ENCODE measurements around the gene PSMB3.

Gene PSMB3

GRCh38 chr17:38704606-38705522 lies 47.7 kb upstream of the PSMB3 start, which contains the start of gene MLLT6 (continued):
- TF ChIP-seq INSM2 (tag by site-specific recombination; IDR thresholded peaks at IDR 0.05), result no peak
- peak; percentile 68 for TF ChIP-seq PATZ1 (tag by site-specific recombination; IDR thresholded peaks at IDR 0.05)
- TF ChIP-seq IKZF3 (tag by site-specific recombination; IDR thresholded peaks at IDR 0.05), result peak; percentile 36; the same call in 1 of the 2 replicates
- TF ChIP-seq ZNF692 (tag by site-specific recombination; IDR thresholded peaks at IDR 0.05), result no peak
- TF ChIP-seq ZFHX2 (tag by site-specific recombination; conservative IDR thresholded peaks at IDR 0.05), result peak; percentile 76
- TF ChIP-seq ZSCAN23 (tag by site-specific recombination; IDR thresholded peaks at IDR 0.05), result no peak
- TF ChIP-seq ZNF416 (tag by site-specific recombination; IDR thresholded peaks at IDR 0.05), result no peak
- TF ChIP-seq ZSCAN30 (tag by site-specific recombination; IDR thresholded peaks at IDR 0.05), result 0 out of 2 replicates have a peak, but pooled peaks have one; percentile 41
- TF ChIP-seq, protein P1, sequence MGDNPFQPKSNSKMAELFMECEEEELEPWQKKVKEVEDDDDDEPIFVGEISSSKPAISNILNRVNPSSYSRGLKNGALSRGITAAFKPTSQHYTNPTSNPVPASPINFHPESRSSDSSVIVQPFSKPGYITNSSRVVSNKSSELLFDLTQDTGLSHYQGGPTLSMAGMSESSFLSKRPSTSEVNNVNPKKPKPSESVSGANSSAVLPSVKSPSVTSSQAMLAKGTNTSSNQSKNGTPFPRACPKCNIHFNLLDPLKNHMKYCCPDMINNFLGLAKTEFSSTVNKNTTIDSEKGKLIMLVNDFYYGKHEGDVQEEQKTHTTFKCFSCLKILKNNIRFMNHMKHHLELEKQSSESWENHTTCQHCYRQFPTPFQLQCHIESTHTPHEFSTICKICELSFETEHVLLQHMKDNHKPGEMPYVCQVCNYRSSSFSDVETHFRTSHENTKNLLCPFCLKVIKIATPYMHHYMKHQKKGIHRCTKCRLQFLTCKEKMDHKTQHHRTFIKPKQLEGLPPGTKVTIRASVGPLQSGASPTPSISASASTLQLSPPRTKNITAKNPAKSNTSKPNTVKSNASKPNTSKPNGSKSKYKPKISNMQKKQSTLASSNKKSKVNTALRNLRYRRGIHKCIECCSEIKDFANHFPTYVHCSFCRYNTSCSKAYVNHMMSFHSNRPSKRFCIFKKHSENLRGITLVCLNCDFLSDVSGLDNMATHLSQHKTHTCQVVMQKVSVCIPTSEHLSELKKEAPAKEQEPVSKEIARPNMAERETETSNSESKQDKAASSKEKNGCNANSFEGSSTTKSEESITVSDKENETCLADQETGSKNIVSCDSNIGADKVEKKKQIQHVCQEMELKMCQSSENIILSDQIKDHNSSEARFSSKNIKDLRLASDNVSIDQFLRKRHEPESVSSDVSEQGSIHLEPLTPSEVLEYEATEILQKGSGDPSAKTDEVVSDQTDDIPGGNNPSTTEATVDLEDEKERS (tag by site-specific recombination; IDR thresholded peaks at IDR 0.05), result no peak

GRCh38 chr17:38705523-38705802 lies 47.1 kb upstream of the PSMB3 start:
- Histone ChIP-seq H3K36me3 (ENCODE audit: control insufficient read depth in 2 of 2, insufficient read depth in 1 of 2, low read length in 2 of 2) (peaks cover 7 to 30% of the 10 kb centered on the region in 2 experiments; a peak in 2 of 3 replicates), H3K4me1 (ENCODE audit: control insufficient read depth, insufficient read depth, low read length) (peaks cover 10% of the 10 kb centered on the region), H3K27ac (ENCODE audit: extremely low read depth, low read depth, low read length) (peak overlapping the region; percentile 87; the same call in 1 of the 2 replicates), H3K9me3 (ENCODE audit: control insufficient read depth, insufficient read depth, low read depth, low read length) (no peaks in the 10 kb centered on the region), H3K4me3 (ENCODE audit: low read depth, low read length) (peak overlapping the region; percentile 60)
- ChIA-PET POLR2A (interaction anchor here (1.0 to 3.6 kb wide), 8 partner anchors 10 to 447 kb away, joined by 3 to 20 read pairs (median 9); partner anchors contain the start of genes CISD3, EPOP and PSMB3), CTCF (interaction anchor here (0.6 to 1.8 kb wide), 4 partner anchors 26 to 836 kb away, joined by 3 read pairs; no protein-coding TSS in a partner anchor)
- TF ChIP-seq ZNF626 (tag by site-specific recombination; IDR thresholded peaks at IDR 0.05) (no peak), HOXC10 (CRISPR knock-in tag; IDR thresholded peaks at IDR 0.05) (no peak), ZNF157 (tag by site-specific recombination; IDR thresholded peaks at IDR 0.05) (no peak), MYNN (tag by site-specific recombination; IDR thresholded peaks at IDR 0.05; ENCODE audit: borderline replicate concordance) (no peak), ZSCAN4 (tag by site-specific recombination; IDR thresholded peaks at IDR 0.05) (no peak), ZNF548 (tag by site-specific recombination; IDR thresholded peaks at IDR 0.05) (no peak), ZNF549 (tag by site-specific recombination; IDR thresholded peaks at IDR 0.05) (no peak), ZBTB48 (tag by site-specific recombination; IDR thresholded peaks at IDR 0.05) (no peak), KLF16 (tag by site-specific recombination; IDR thresholded peaks at IDR 0.05) (no peak), ZNF571 (tag by site-specific recombination; IDR thresholded peaks at IDR 0.05) (no peak), ZSCAN30 (tag by site-specific recombination; IDR thresholded peaks at IDR 0.05) (no peak), ZNF747 (tag by site-specific recombination; IDR thresholded peaks at IDR 0.05) (no peak), YY2 (tag by site-specific recombination; IDR thresholded peaks at IDR 0.05) (no peak), ZNF677 (tag by site-specific recombination; IDR thresholded peaks at IDR 0.05) (no peak)
- TF ChIP-seq, protein P2, sequence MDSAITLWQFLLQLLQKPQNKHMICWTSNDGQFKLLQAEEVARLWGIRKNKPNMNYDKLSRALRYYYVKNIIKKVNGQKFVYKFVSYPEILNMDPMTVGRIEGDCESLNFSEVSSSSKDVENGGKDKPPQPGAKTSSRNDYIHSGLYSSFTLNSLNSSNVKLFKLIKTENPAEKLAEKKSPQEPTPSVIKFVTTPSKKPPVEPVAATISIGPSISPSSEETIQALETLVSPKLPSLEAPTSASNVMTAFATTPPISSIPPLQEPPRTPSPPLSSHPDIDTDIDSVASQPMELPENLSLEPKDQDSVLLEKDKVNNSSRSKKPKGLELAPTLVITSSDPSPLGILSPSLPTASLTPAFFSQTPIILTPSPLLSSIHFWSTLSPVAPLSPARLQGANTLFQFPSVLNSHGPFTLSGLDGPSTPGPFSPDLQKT (IDR thresholded peaks at IDR 0.05; ENCODE audit: borderline replicate concordance, low read depth, low read length), result no peak

Data from HEK293 (cell line).